ENCODE measurements around the gene WNT16. TPM values are rescaled to one million over a fixed set of nuclear protein-coding genes. Genes with fewer than 3 reads are reported as not detected.
A peak's percentile ranks its signal among the peaks of the same experiment; 100 is the strongest.

Gene WNT16
- total RNA-seq, 1 experiment from 2014 or later, result not detected

- no peaks in the 10 kb centered on the region for H3K79me2 ChIP-seq (ENCODE audit: insufficient read depth, low read length)
- no peak overlapping the region for H3K56ac ChIP-seq (ENCODE audit: insufficient read length, low read depth, low read length)
- no peak overlapping the region for H3K4me2 ChIP-seq (ENCODE audit: insufficient read depth, insufficient read length, low read length)
- no peak overlapping the region for H3K9ac ChIP-seq (ENCODE audit: extremely low read depth, insufficient read length, low read length)
- H3K14ac ChIP-seq (ENCODE audit: insufficient read depth, low read length), result no peak overlapping the region
- no peak overlapping the region for H3K18ac ChIP-seq (ENCODE audit: insufficient read length, low read depth, low read length)
- H3K9me3 ChIP-seq (ENCODE audit: control insufficient read depth, low read depth, low read length), result no peaks in the 10 kb centered on the region
- H3K23ac ChIP-seq (ENCODE audit: insufficient read length, low read depth, low read length), result no peak overlapping the region
- no peak overlapping the region for H2BK20ac ChIP-seq (ENCODE audit: low read depth, low read length, poor library complexity, severe bottlenecking)
- no peaks in the 10 kb centered on the region for H3K4me1 ChIP-seq (ENCODE audit: insufficient read depth, low read length)
- H4K5ac ChIP-seq (ENCODE audit: insufficient read length, low read depth, low read length), result no peak overlapping the region
- peak overlapping the region in 1 of 3 experiments; percentile 42; a peak in 3 of 7 replicates for H3K27ac Mint-ChIP-seq
- no peaks in the 10 kb centered on the region for H3K4me1 Mint-ChIP-seq
- H2BK5ac ChIP-seq (ENCODE audit: insufficient read length, low read length), result no peak overlapping the region
- H4K20me1 ChIP-seq (ENCODE audit: control insufficient read depth, insufficient read depth, insufficient read length), result no peaks in the 10 kb centered on the region
- H3K9me3 Mint-ChIP-seq, result no peaks in the 10 kb centered on the region
- H4K91ac ChIP-seq (ENCODE audit: insufficient read length, low read depth, low read length), result no peak overlapping the region
- no peak overlapping the region for H2AK5ac ChIP-seq (ENCODE audit: insufficient read length, low read length)
- no peak overlapping the region for H3T11ph ChIP-seq (ENCODE audit: low read length)
- H2BK15ac ChIP-seq (ENCODE audit: low read depth, low read length), result no peak overlapping the region
- no peak overlapping the region for H3K27ac ChIP-seq (ENCODE audit: insufficient read length, low read depth, low read length)
- H2AFZ ChIP-seq (ENCODE audit: low read length), result no peak overlapping the region
- H3K27me3 Mint-ChIP-seq (ENCODE audit: low read depth), result no peaks in the 10 kb centered on the region
- no peak overlapping the region for H4K8ac ChIP-seq (replicated peaks; ENCODE audit: insufficient read length, low read depth, low read length)
- no peaks in the 10 kb centered on the region for H3K79me1 ChIP-seq (ENCODE audit: insufficient read depth, low read depth, low read length, poor library complexity, severe bottlenecking)
- no peak overlapping the region for H2BK12ac ChIP-seq (ENCODE audit: insufficient read length, low read depth, low read length)
- DNase-seq, result no peak
- no peak overlapping the region for H3K4ac ChIP-seq (ENCODE audit: low read depth, low read length)
- H3K4me3 Mint-ChIP-seq, result no peak overlapping the region
- no peaks in the 10 kb centered on the region for H3K27me3 ChIP-seq (ENCODE audit: insufficient read depth, low read length)
- no peaks in the 10 kb centered on the region for H3K23me2 ChIP-seq (ENCODE audit: insufficient read length, low read depth, low read length, poor library complexity, severe bottlenecking)
- peaks cover 0 to 6% (median 5%) of the 10 kb centered on the region in 3 experiments; a peak in 2 of 7 replicates for H3K36me3 Mint-ChIP-seq (ENCODE audit: insufficient read depth in 1 of 3, low read depth in 3 of 3)
- H2BK120ac ChIP-seq (ENCODE audit: low read depth, low read length, poor library complexity, severe bottlenecking), result no peak overlapping the region
- TF ChIP-seq CTCF (conservative IDR thresholded peaks at IDR 0.05), result no peak
Measured at GRCh38 chr7:121341933-121342332, 13.1 kb downstream of the WNT16 start.
